H1 (cell line): ENCODE data around the gene RIN3. TPM values are rescaled to one million over a fixed set of nuclear protein-coding genes. Genes with fewer than 3 reads are reported as not detected.

ENCODE experiments used
- CTCF ChIA-PET: fragments of 300-600 bp; sonication (Branson Sonifier 250); formaldehyde crosslinking; loops from one replicate; lab custom pipeline; 2021; ENCODE audit not compliant: partially characterized antibody; lab: Charles Lee
- POLR2A ChIA-PET: fragments of 300-600 bp; sonication (Branson Sonifier 250); formaldehyde crosslinking; loops from one replicate; lab custom pipeline; 2021; ENCODE audit warnings: inconsistent platforms; ENCODE audit not compliant: partially characterized antibody; lab: Charles Lee
- DNase-seq, 2 experiments: peaks; one replicate each; pipeline versions ENCODE4 v3.0.0 to v3.0.0-alpha.2; 2010 to 2022; ENCODE audit warnings: low spot score in 2 of 2, low read depth in 1 of 2, mixed read lengths in 1 of 2
- FAIRE-seq: peaks from 2 replicates; lab custom pipeline; 2011; peaks lifted over from hg19 to GRCh38; lab: Jason Lieb, UNC
- H2AFZ ChIP-seq: 2 replicates; pipeline ENCODE4 v1.8.1; 2012; ENCODE audit warnings: low read length, inconsistent platforms
- H2AK5ac ChIP-seq: 2 replicates; pipeline ENCODE4 v1.6.1; 2013; ENCODE audit warnings: low read depth, low read length
- H2BK120ac ChIP-seq: replicated peaks from 2 replicates; pipeline ENCODE3; 2013; ENCODE audit warnings: low read depth, low read length, inconsistent platforms
- H2BK12ac ChIP-seq: 2 replicates; pipeline ENCODE4 v1.6.1; 2013; ENCODE audit warnings: low read depth, low read length
- H2BK15ac ChIP-seq: 2 replicates; pipeline ENCODE4 v1.6.1; 2013; ENCODE audit warnings: low read length
- H2BK20ac ChIP-seq: 2 replicates; pipeline ENCODE4 v1.6.1; 2013; ENCODE audit warnings: low read length
- H2BK5ac ChIP-seq: 2 replicates; pipeline ENCODE4 v1.6.1; 2013; ENCODE audit warnings: low read depth, low read length
- H3K14ac ChIP-seq: 2 replicates; pipeline ENCODE4 v1.6.1; 2013; ENCODE audit warnings: inconsistent platforms; ENCODE audit not compliant: insufficient read length
- H3K18ac ChIP-seq: 2 replicates; pipeline ENCODE4 v1.6.1; 2013; ENCODE audit warnings: low read length; ENCODE audit errors: extremely low read depth
- H3K23ac ChIP-seq: 2 replicates; pipeline ENCODE4 v1.6.1; 2013; ENCODE audit warnings: inconsistent platforms; ENCODE audit not compliant: insufficient read length
- H3K23me2 ChIP-seq: 2 replicates; pipeline ENCODE4 v1.6.1; 2013; ENCODE audit warnings: low read depth, low read length
- H3K27ac ChIP-seq: 2 replicates; pipeline ENCODE4 v1.6.1; 2011; ENCODE audit warnings: low read depth, low read length, inconsistent platforms
- H3K27me3 ChIP-seq, 4 experiments: replicated peaks in 1 of 4; 1 replicate in 1 of 4; 2 replicates in 3 of 4; pipeline versions ENCODE4 v1.6.1 to v1.8.1; 2011 to 2013; ENCODE audit warnings: low read length in 3 of 4, mild to moderate bottlenecking in 3 of 4, inconsistent platforms in 2 of 4, mixed read lengths in 2 of 4, moderate library complexity in 1 of 4; ENCODE audit not compliant: control insufficient read depth in 3 of 4, insufficient read depth in 3 of 4; ENCODE audit errors: extremely low read depth in 1 of 4
- H3K36me3 ChIP-seq, 4 experiments: 2 replicates each; pipeline versions ENCODE4 v1.6.1 to v1.8.1; 2011 to 2013; ENCODE audit warnings: mild to moderate bottlenecking in 4 of 4, low read length in 3 of 4, moderate library complexity in 2 of 4, control low read depth in 1 of 4, inconsistent platforms in 1 of 4; ENCODE audit not compliant: insufficient read depth in 4 of 4, control insufficient read depth in 2 of 4
- H3K4ac ChIP-seq: replicated peaks from 2 replicates; pipeline ENCODE3; 2013; ENCODE audit warnings: low read length, low read depth, mixed read lengths, inconsistent platforms; ENCODE audit not compliant: insufficient read length
- H3K4me1 ChIP-seq, 4 experiments: replicated peaks in 1 of 4; 1 replicate in 1 of 4; 2 replicates in 3 of 4; pipeline versions ENCODE4 v1.6.1 to v1.8.1; 2011 to 2013; ENCODE audit warnings: low read length in 3 of 4, inconsistent platforms in 2 of 4, mixed read lengths in 1 of 4; ENCODE audit not compliant: insufficient read depth in 4 of 4, control insufficient read depth in 3 of 4
- H3K4me2 ChIP-seq, 2 experiments: 2 replicates each; pipeline versions ENCODE4 v1.6.1 to v1.8.1; 2011 to 2013; ENCODE audit warnings: low read depth in 2 of 2, low read length in 2 of 2, control low read depth in 1 of 2, inconsistent platforms in 1 of 2, mild to moderate bottlenecking in 1 of 2; ENCODE audit not compliant: insufficient read depth in 1 of 2
- H3K4me3 ChIP-seq, 4 experiments: fragments of 200-600, 300-600 bp in 1 of 4; sonication (generic), shearing (Covaris generic), sonication (Bioruptor Twin) in 1 of 4; 2 replicates each; pipeline versions ENCODE4 v1.5.1 to v1.8.1; 2011 to 2016; ENCODE audit warnings: low read length in 4 of 4, low read depth in 3 of 4, control low read depth in 2 of 4, inconsistent platforms in 2 of 4, mild to moderate bottlenecking in 2 of 4, mixed read lengths in 1 of 4, moderate library complexity in 1 of 4; ENCODE audit not compliant: insufficient read depth in 2 of 4; ENCODE audit errors: extremely low read depth in 1 of 4
- H3K56ac ChIP-seq: replicated peaks from 2 replicates; pipeline ENCODE3; 2013; ENCODE audit warnings: low read depth, mild to moderate bottlenecking, mixed read lengths, low read length, inconsistent platforms; ENCODE audit not compliant: insufficient read length
- H3K79me1 ChIP-seq: 2 replicates; pipeline ENCODE4 v1.6.1; 2013; ENCODE audit warnings: low read depth, low read length, control low read depth
- H3K79me2 ChIP-seq, 2 experiments: 2 replicates each; pipeline versions ENCODE4 v1.6.1 to v1.8.1; 2012 to 2013; ENCODE audit warnings: low read length in 2 of 2, mild to moderate bottlenecking in 2 of 2, inconsistent platforms in 1 of 2; ENCODE audit not compliant: insufficient read depth in 2 of 2, control insufficient read depth in 1 of 2
- H3K9ac ChIP-seq, 4 experiments: replicated peaks in 1 of 4; 1 replicate in 1 of 4; 2 replicates in 3 of 4; pipeline versions ENCODE4 v1.6.1 to v1.8.1; 2011 to 2013; ENCODE audit warnings: low read depth in 3 of 4, low read length in 3 of 4, control low read depth in 2 of 4, mild to moderate bottlenecking in 2 of 4, moderate library complexity in 2 of 4, inconsistent platforms in 1 of 4; ENCODE audit errors: extremely low read depth in 1 of 4
- H3K9me3 ChIP-seq, 2 experiments: 2 replicates each; pipeline versions ENCODE4 v1.6.1 to v1.8.1; 2012 to 2013; ENCODE audit warnings: mild to moderate bottlenecking in 2 of 2, moderate library complexity in 2 of 2, control low read depth in 1 of 2, inconsistent platforms in 1 of 2, low read depth in 1 of 2, low read length in 1 of 2, mixed read lengths in 1 of 2; ENCODE audit not compliant: insufficient read depth in 2 of 2
- H4K20me1 ChIP-seq, 2 experiments: replicated peaks in 1 of 2; 2 replicates each; pipeline versions ENCODE3 to v1.8.1; 2011 to 2013; ENCODE audit warnings: inconsistent platforms in 2 of 2, low read length in 2 of 2, mild to moderate bottlenecking in 1 of 2; ENCODE audit not compliant: insufficient read depth in 2 of 2, control insufficient read depth in 1 of 2
- H4K5ac ChIP-seq: 2 replicates; pipeline ENCODE4 v1.6.1; 2013; ENCODE audit warnings: low read length, low read depth, mixed read lengths, inconsistent platforms; ENCODE audit not compliant: insufficient read length
- H4K8ac ChIP-seq: 2 replicates; pipeline ENCODE4 v1.8.0; 2013; ENCODE audit warnings: mild to moderate bottlenecking, moderate library complexity, low read length, inconsistent platforms; ENCODE audit not compliant: insufficient read depth; ENCODE audit errors: extremely low read depth
- H4K91ac ChIP-seq: replicated peaks from 2 replicates; pipeline ENCODE3; 2013; ENCODE audit warnings: low read length, mixed read lengths, inconsistent platforms; ENCODE audit not compliant: insufficient read length
- ATF2 ChIP-seq: IDR thresholded peaks from 2 replicates; pipeline ENCODE4 v1.6.1; 2012; ENCODE audit warnings: low read length, inconsistent platforms
- BACH1 ChIP-seq: IDR thresholded peaks from 2 replicates; pipeline ENCODE4 v1.6.1; 2012; ENCODE audit warnings: low read length, improper control_type of control experiment
- EGR1 ChIP-seq: IDR thresholded peaks from 2 replicates; pipeline ENCODE4 v1.6.1; 2011; ENCODE audit warnings: low read depth, low read length, borderline replicate concordance
- GTF2F1 ChIP-seq: IDR thresholded peaks from 2 replicates; pipeline ENCODE4 v1.6.1; 2012; ENCODE audit warnings: low read depth, low read length, improper control_type of control experiment, borderline replicate concordance
- JUN ChIP-seq: IDR thresholded peaks from 2 replicates; pipeline ENCODE4 v1.6.1; 2011; ENCODE audit warnings: low read depth, mild to moderate bottlenecking, improper control_type of control experiment, low read length
- POLR2AphosphoS5 ChIP-seq: IDR thresholded peaks from 2 replicates; pipeline ENCODE4 v1.6.1; 2011; ENCODE audit warnings: low read depth, low read length
- POU5F1 ChIP-seq: IDR thresholded peaks from 2 replicates; pipeline ENCODE4 v1.6.1; 2011; ENCODE audit warnings: low read depth, mild to moderate bottlenecking, low read length, moderate library complexity
- RXRA ChIP-seq: IDR thresholded peaks from 2 replicates; pipeline ENCODE4 v1.6.1; 2011; ENCODE audit warnings: low read depth, mild to moderate bottlenecking, low read length, moderate library complexity; ENCODE audit not compliant: insufficient read depth
- SIN3A ChIP-seq, 2 experiments: IDR thresholded peaks in 1 of 2; conservative IDR thresholded peaks in 1 of 2; 2 replicates each; pipeline ENCODE4 v1.6.1; 2011 to 2012; ENCODE audit warnings: low read length in 2 of 2, improper control_type of control experiment in 1 of 2, low read depth in 1 of 2, mild to moderate bottlenecking in 1 of 2
- SIRT6 ChIP-seq: IDR thresholded peaks from one replicate; pipeline ENCODE4 v1.7.1; 2012; ENCODE audit warnings: low read length, inconsistent platforms
- SIX5 ChIP-seq: IDR thresholded peaks from 2 replicates; pipeline ENCODE4 v1.6.1; 2011; ENCODE audit warnings: mild to moderate bottlenecking, low read depth, low read length
- TCF12 ChIP-seq: IDR thresholded peaks from 2 replicates; pipeline ENCODE4 v1.6.1; 2011; ENCODE audit warnings: low read depth, mild to moderate bottlenecking, low read length
- WGBS, 2 experiments: shearing (Covaris generic) in 1 of 2; methylation state at CpG; one replicate each; pipeline versions ENCODE4 v1.1.6 to v1.1.7; 2013 to 2015; ENCODE audit warnings: low lambda C conversion rate in 2 of 2, mixed read lengths in 2 of 2, inconsistent platforms in 1 of 2, low coverage in 1 of 2, missing lambda C conversion rate in 1 of 2; ENCODE audit not compliant: insufficient replicate concordance in 2 of 2, insufficient coverage in 1 of 2, insufficient read length in 1 of 2; ENCODE audit errors: extremely low coverage in 1 of 2, missing lambda C conversion rate in 1 of 2; 5-methylcytosine and 5-hydroxymethylcytosine counted together
- polyA plus RNA-seq, 7 experiments: library from polyadenylated mRNA; depleted of rRNA in 3 of 7; stranded (reverse) in 5 of 7; unstranded in 2 of 7; fragments of >200 nt in 5 of 7; fragments of 200-250 nt in 2 of 7; gene quantifications; 1 replicate in 5 of 7; 2 replicates in 1 of 7; 4 replicates in 1 of 7; pipeline versions ENCODE4 v1.2.1 to v1.2.3, GENCODE V29; 2011 to 2013; ENCODE audit warnings: missing spikeins in 2 of 7, mixed read lengths in 2 of 7
- total RNA-seq: library from RNA; stranded (reverse); fragmentation: NEBNext Ultra II Directional; extraction: Animal tissue kit (Norgen Biotek cat#: 25700); gene quantifications from 2 replicates; pipeline ENCODE4 v1.2.1, GENCODE V29; 2021

The RIN3 gene
- total and polyA plus RNA-seq, 2 of the 8 experiments (the other 6 are each of a cell fraction or from before 2014, with no cell fraction given): 0.59 to 1.5 TPM

GRCh38 chr14:92644171-92644969 lies 130.8 kb downstream of the RIN3 start:
- H3K56ac ChIP-seq: no peak overlapping the region
- no peak overlapping the region for H2AK5ac ChIP-seq
- no peaks in the 10 kb centered on the region for H3K36me3 ChIP-seq
- H3K4me2 ChIP-seq: no peak overlapping the region
- H3K79me2 ChIP-seq: no peaks in the 10 kb centered on the region
- H3K23me2 ChIP-seq: no peaks in the 10 kb centered on the region
- H2BK20ac ChIP-seq: no peak overlapping the region
- H3K79me1 ChIP-seq: no peaks in the 10 kb centered on the region
- H4K5ac ChIP-seq: no peak overlapping the region
- no peak overlapping the region for H3K4ac ChIP-seq
- H3K4me3 ChIP-seq: no peak overlapping the region
- H3K18ac ChIP-seq: no peak overlapping the region
- H3K14ac ChIP-seq: no peak overlapping the region
- CTCF ChIA-PET: interaction anchor here (0.7 to 2.0 kb wide), 3 partner anchors 10 to 78 kb away, joined by 3 to 5 read pairs (median 4); no protein-coding TSS in a partner anchor
- H3K27me3 ChIP-seq: no peaks in the 10 kb centered on the region
- no peak overlapping the region for H2BK12ac ChIP-seq
- no peak overlapping the region for H4K91ac ChIP-seq
- no peak overlapping the region for H3K27ac ChIP-seq
- H4K20me1 ChIP-seq: no peaks in the 10 kb centered on the region
- WGBS, 2 experiments: 78% methylated on average over 9 of the region's 9 CpGs; no CpG with 5 or more reads in 1 of the 2 experiments
- FAIRE-seq: no peak
- no peaks in the 10 kb centered on the region for H3K4me1 ChIP-seq
- POLR2A ChIA-PET: no interaction called here
- no peak overlapping the region for H2BK15ac ChIP-seq
- no peak overlapping the region for H3K23ac ChIP-seq
- H2BK5ac ChIP-seq: no peak overlapping the region
- peaks cover 0 to 5% of the 10 kb centered on the region in 2 experiments; a peak in 1 of 4 replicates for H3K9me3 ChIP-seq
- H2AFZ ChIP-seq: no peak overlapping the region
- H4K8ac ChIP-seq: no peak overlapping the region
- DNase-seq: no peak
- no peak overlapping the region for H2BK120ac ChIP-seq
- no peak overlapping the region for H3K9ac ChIP-seq
- TF ChIP-seq RXRA (no peak), POLR2AphosphoS5 (no peak), ATF2 (no peak), GTF2F1 (no peak), SIN3A (conservative IDR thresholded peaks at IDR 0.05 in 1 of 2, IDR thresholded peaks at IDR 0.05 in 1 of 2; ENCODE audit: low read depth in 1 of 2, low read length in 2 of 2) (no peak), JUN (no peak), SIRT6 (no peak), POU5F1 (no peak), SIX5 (no peak), EGR1 (no peak), BACH1 (no peak), TCF12 (no peak)
